Kidney epithelial cell (primary cell): ENCODE results near the gene BAMBI. TPM values are rescaled to one million over a fixed set of nuclear protein-coding genes. Genes with fewer than 3 reads are reported as not detected.

Experiments used
- DNase-seq: peaks from one replicate; pipeline ENCODE4 v3.0.0-alpha.2; 2010; ENCODE audit warnings: low read depth
- H3K27me3 ChIP-seq: 2 replicates; pipeline ENCODE4 v1.6.0; 2011; ENCODE audit warnings: low read length; ENCODE audit not compliant: control insufficient read depth, insufficient read depth
- H3K36me3 ChIP-seq: 2 replicates; pipeline ENCODE4 v1.5.1; 2011; ENCODE audit warnings: low read length; ENCODE audit not compliant: control insufficient read depth, insufficient read depth
- H3K4me3 ChIP-seq: 2 replicates; pipeline ENCODE4 v1.5.1; 2011; ENCODE audit warnings: low read depth, mild to moderate bottlenecking, control low read depth, low read length
- total RNA-seq: library from RNA; depleted of rRNA; stranded (reverse); fragments of >200 nt; gene quantifications from 2 replicates; pipeline ENCODE4 v1.2.3, GENCODE V29; 2015
- TF ChIP-seq, protein P1 (sequence below): IDR thresholded peaks from 2 replicates; pipeline ENCODE4 v1.5.1; 2011; ENCODE audit warnings: mild to moderate bottlenecking, moderate library complexity, low read length, control low read depth, inconsistent platforms; ENCODE audit not compliant: insufficient read depth, poor library complexity, severe bottlenecking

Gene BAMBI
- total RNA-seq, 1 donor from 2014 or later: 28.5 TPM

DNA sequence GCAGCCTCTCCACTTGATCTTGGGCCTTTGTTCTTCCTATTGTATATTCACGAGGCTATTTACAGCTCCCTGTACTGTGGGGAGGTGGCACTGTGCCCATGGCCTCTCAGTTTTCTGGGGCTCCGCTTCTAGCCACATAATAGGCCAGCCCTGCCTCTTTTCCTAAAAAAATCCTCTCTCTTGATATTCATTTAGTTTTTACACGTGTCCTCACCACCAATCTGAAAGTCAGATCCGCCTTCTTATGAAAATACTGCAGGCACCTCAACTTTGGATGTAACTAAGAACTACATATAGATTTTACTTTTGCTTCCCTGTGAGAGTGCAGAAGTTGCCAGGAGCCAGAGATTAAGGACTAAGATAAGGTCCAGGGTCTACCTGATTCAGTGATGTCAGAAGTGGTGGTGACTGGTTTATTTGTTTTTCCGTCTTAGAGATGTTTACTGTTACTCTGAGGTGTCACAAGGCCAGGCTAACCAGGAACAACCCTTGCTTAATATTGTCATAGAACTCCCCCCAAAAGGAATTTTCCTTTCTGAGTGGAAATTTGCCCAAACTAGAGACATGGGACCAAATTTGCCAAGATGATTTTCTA lies 7.8 kb downstream of the BAMBI start:
- TF ChIP-seq, protein P1, sequence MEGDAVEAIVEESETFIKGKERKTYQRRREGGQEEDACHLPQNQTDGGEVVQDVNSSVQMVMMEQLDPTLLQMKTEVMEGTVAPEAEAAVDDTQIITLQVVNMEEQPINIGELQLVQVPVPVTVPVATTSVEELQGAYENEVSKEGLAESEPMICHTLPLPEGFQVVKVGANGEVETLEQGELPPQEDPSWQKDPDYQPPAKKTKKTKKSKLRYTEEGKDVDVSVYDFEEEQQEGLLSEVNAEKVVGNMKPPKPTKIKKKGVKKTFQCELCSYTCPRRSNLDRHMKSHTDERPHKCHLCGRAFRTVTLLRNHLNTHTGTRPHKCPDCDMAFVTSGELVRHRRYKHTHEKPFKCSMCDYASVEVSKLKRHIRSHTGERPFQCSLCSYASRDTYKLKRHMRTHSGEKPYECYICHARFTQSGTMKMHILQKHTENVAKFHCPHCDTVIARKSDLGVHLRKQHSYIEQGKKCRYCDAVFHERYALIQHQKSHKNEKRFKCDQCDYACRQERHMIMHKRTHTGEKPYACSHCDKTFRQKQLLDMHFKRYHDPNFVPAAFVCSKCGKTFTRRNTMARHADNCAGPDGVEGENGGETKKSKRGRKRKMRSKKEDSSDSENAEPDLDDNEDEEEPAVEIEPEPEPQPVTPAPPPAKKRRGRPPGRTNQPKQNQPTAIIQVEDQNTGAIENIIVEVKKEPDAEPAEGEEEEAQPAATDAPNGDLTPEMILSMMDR: no peak
- DNase-seq: no peak
- H3K27me3 ChIP-seq: no peaks in the 10 kb centered on the region
- no peaks in the 10 kb centered on the region for H3K36me3 ChIP-seq
- H3K4me3 ChIP-seq: no peak overlapping the region

DNA sequence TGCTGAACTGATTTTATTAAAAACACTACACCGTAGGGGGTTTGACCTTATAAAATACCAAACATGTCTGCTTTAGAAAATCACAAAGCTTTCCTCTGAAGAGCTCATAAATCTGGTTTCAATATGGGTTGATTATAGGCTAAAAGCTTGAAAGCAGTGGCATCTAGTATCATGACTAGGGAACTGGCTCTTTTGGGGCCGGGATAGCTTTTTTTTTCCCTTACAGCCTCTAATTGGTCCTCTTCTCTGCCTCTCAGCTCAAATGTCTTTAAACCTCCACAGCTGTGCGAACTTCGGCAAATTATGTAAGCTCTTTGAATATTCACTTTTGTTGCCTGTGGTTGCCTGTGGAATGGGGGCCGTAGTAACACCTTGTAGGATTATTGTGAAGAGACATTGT lies 8.4 kb downstream of the BAMBI start:
- H3K27me3 ChIP-seq: no peaks in the 10 kb centered on the region
- TF ChIP-seq, protein P1: no peak
- no peak for DNase-seq
- H3K36me3 ChIP-seq: no peaks in the 10 kb centered on the region
- H3K4me3 ChIP-seq: no peak overlapping the region

DNA sequence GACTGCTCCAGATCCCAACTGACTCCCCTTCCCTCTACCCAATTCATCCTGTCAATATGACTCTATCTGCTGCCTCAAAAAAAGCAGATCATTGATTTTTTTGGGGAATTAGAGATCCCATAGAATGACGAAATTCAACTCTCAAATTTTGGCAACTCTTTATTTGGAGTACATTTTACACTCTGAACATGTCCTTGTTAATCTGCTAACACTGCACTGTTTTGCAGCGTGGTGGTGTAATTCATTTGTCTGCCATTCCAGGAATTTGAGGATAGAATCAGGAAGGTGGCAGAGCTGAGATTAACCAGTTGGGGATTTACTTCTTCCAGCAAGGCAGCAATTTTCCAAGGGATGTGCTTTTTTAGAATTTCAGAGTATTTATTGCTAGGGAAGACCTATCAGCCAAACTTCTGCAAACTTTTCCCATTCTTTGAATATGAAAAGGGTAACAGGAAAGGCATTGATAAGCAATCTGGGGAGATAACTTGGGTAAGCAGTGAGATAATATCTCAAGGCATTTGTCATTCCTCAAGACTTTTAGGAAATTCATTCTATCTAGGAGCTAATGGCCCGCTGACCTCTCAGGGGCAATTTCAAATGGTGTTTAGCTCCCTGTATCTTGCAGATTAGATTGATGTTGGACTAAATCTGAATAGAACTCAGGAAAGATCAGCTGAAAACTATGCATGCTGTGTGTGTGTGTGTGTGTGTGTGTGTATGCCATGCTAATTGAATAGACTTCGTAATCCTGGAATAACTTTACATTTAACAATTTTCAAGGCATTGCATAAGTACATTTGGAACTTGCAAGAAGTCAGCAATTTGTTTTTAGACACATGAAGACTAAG lies 9.7 kb downstream of the BAMBI start:
- TF ChIP-seq, protein P1: no peak
- Histone ChIP-seq H3K27me3 (no peaks in the 10 kb centered on the region), H3K36me3 (no peaks in the 10 kb centered on the region), H3K4me3 (no peak overlapping the region)
- DNase-seq: no peak

DNA sequence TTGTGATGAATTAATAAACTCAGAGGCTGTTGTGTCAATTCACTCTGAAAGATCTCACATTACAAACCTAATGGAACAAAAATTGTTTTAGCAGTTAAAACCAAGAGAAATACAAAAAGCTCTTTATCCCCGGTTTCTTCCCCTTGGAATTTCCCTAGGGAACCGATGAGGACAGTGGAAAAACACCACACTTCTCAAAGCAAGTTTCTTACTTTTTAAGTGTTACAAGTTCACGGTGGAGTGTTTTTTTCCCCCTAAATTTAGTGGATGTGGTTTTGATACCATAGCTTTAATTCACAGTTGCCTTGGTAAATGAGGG lies 10.3 kb downstream of the BAMBI start:
- no peak for DNase-seq
- TF ChIP-seq, protein P1: no peak
- no peaks in the 10 kb centered on the region for H3K27me3 ChIP-seq
- no peaks in the 10 kb centered on the region for H3K36me3 ChIP-seq
- H3K4me3 ChIP-seq: no peak overlapping the region

DNA sequence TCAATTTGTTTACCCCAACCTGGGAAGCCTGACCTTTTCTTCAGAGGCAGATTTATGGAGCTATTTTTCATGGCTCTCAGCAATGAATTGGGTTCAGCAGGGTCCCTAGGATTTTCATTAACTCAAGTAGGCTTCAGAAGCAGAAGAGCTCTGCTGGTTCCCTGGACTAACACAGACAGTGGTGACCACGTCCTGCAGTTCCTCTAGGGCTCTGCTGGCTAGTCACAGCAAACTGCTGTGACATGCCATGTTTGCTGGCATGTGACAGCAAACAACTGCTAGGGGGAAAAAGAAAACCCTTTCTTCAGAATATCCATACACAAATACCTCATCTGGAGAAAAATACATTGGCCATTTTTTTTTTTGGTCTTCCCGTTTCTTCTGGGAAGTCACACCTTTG lies 13.2 kb downstream of the BAMBI start:
- no peak for DNase-seq
- TF ChIP-seq, protein P1: no peak
- no peaks in the 10 kb centered on the region for H3K36me3 ChIP-seq
- H3K27me3 ChIP-seq: no peaks in the 10 kb centered on the region
- no peak overlapping the region for H3K4me3 ChIP-seq
